Kidney (tissue), 14 donors: ENCODE results near the gene GSG1L. TPM values are rescaled to one million over a fixed set of nuclear protein-coding genes. Genes with fewer than 3 reads are reported as not detected.

Experiments
- DNase-seq, 5 donors: peaks; one replicate each; pipeline ENCODE4 v3.0.0-alpha.2; 2013 to 2020
- FAIRE-seq: peaks from 2 replicates; lab custom pipeline; 2012; peaks lifted over from hg19 to GRCh38; lab: Jason Lieb, UNC
- H3K27ac ChIP-seq, 2 donors: one replicate each; pipeline ENCODE4 v1.7.0; 2013; ENCODE audit warnings: low read depth in 2 of 2, low read length in 2 of 2, inconsistent platforms in 1 of 2
- H3K27me3 ChIP-seq: one replicate; pipeline ENCODE4 v1.7.1; 2013; ENCODE audit warnings: low read length, inconsistent platforms; ENCODE audit not compliant: control insufficient read depth, insufficient read depth
- H3K36me3 ChIP-seq, 3 donors: one replicate each; pipeline versions ENCODE4 v1.7.0 to v1.7.1; 2013; ENCODE audit warnings: low read length in 3 of 3, control low read depth in 1 of 3, inconsistent platforms in 1 of 3; ENCODE audit not compliant: insufficient read depth in 3 of 3, control insufficient read depth in 2 of 3
- H3K4me1 ChIP-seq, 3 donors: one replicate each; pipeline versions ENCODE4 v1.7.0 to v1.7.1; 2013; ENCODE audit warnings: low read length in 3 of 3, inconsistent platforms in 1 of 3, low read depth in 1 of 3; ENCODE audit not compliant: control insufficient read depth in 2 of 3, insufficient read depth in 2 of 3
- H3K4me3 ChIP-seq, 3 donors: one replicate each; pipeline versions ENCODE4 v1.7.0 to v1.8.1; 2013; ENCODE audit warnings: low read length in 3 of 3, control low read depth in 1 of 3, inconsistent platforms in 1 of 3
- H3K9ac ChIP-seq, 3 donors: one replicate each; pipeline versions ENCODE4 v1.7.0 to v1.7.1; 2013; ENCODE audit warnings: low read length in 3 of 3, control low read depth in 1 of 3, inconsistent platforms in 1 of 3
- H3K9me3 ChIP-seq, 3 donors: one replicate each; pipeline versions ENCODE4 v1.7.0 to v1.7.1; 2013; ENCODE audit warnings: low read length in 3 of 3, control low read depth in 1 of 3, inconsistent platforms in 1 of 3; ENCODE audit not compliant: control insufficient read depth in 2 of 3, insufficient read depth in 1 of 3
- intact Hi-C: fragments of 100-400 bp; cut with DNase I; formaldehyde crosslinking; loops from one replicate; pipeline ENCODE4 v1.11.1; 2022
- polyA plus RNA-seq: library from polyadenylated mRNA; stranded (reverse); fragments of 350-450 nt; fragmentation: Illumina TruSeq; extraction: RNeasy Lipid Tissue Mini Kit (QIAGEN cat#74804); gene quantifications from one replicate; pipeline ENCODE4 v1.2.3, GENCODE V29; 2014; ENCODE audit warnings: low read depth, low replicate concordance; ENCODE audit not compliant: insufficient read depth
- total RNA-seq: library from RNA; stranded (reverse); fragmentation: NEBNext Ultra II Directional; extraction: Animal tissue kit (Norgen Biotek cat#: 25700); gene quantifications from one replicate; pipeline ENCODE4 v1.2.1, GENCODE V29; 2021
- TF ChIP-seq, protein P1 (sequence below): IDR thresholded peaks from 3 replicates; pipeline ENCODE4 v1.5.1; 2012; ENCODE audit warnings: mild to moderate bottlenecking, moderate library complexity, borderline replicate concordance; ENCODE audit not compliant: insufficient read depth; ENCODE audit errors: extremely low read depth
- donor health status: control.
- donor health status: control.
- donor health status: control.
- donor health status: control.
- donor health status: control.
- donor health status: DM: yes; HTN: yes; CAD: no.
- donor health status: Normal renal cell carcinoma (clear cell type).

Gene GSG1L
- total and polyA plus RNA-seq, 2 donors from 2014 or later, result not detected

DNA sequence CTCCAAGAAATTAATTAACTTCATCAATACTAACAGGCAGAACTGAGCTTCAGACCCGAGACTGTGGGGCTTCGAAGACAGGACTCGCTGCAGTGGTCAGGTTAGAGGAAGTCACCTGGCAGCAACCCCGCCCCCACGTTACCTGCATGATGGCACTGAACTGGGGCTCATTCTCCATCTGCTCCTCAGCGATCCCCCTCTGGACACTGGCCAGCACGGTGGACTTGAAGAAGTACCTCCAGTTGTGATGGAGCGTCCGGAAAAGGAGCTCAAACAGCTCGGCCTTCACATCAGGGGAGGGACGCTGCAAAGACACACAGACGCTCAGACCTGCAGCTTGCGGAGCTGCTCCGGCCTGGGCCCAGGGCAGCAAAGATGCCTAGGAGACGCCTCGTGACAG lies 40.9 kb upstream of the GSG1L start:
- H3K27ac ChIP-seq, result no peak overlapping the region
- FAIRE-seq (no peak), DNase-seq (no peak)
- H3K27me3 ChIP-seq, result no peaks in the 10 kb centered on the region
- TF ChIP-seq, protein P1, sequence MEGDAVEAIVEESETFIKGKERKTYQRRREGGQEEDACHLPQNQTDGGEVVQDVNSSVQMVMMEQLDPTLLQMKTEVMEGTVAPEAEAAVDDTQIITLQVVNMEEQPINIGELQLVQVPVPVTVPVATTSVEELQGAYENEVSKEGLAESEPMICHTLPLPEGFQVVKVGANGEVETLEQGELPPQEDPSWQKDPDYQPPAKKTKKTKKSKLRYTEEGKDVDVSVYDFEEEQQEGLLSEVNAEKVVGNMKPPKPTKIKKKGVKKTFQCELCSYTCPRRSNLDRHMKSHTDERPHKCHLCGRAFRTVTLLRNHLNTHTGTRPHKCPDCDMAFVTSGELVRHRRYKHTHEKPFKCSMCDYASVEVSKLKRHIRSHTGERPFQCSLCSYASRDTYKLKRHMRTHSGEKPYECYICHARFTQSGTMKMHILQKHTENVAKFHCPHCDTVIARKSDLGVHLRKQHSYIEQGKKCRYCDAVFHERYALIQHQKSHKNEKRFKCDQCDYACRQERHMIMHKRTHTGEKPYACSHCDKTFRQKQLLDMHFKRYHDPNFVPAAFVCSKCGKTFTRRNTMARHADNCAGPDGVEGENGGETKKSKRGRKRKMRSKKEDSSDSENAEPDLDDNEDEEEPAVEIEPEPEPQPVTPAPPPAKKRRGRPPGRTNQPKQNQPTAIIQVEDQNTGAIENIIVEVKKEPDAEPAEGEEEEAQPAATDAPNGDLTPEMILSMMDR, result no peak
- H3K9ac ChIP-seq, result no peak overlapping the region
- H3K4me3 ChIP-seq, result no peak overlapping the region
- H3K4me1 ChIP-seq, result no peaks in the 10 kb centered on the region
- H3K9me3 ChIP-seq, result no peaks in the 10 kb centered on the region
- peaks cover 11 to 86% (median 57%) of the 10 kb centered on the region in 3 donors for H3K36me3 ChIP-seq
- intact Hi-C loops, result no loop called here

- Histone ChIP-seq H3K36me3 (peaks cover 11 to 87% (median 54%) of the 10 kb centered on the region in 3 donors), H3K9ac (no peak overlapping the region), H3K4me3 (no peak overlapping the region), H3K4me1 (no peaks in the 10 kb centered on the region), H3K9me3 (no peaks in the 10 kb centered on the region), H3K27ac (no peak overlapping the region), H3K27me3 (no peaks in the 10 kb centered on the region)
- DNase-seq (no peak), FAIRE-seq (no peak)
- intact Hi-C loops, result no loop called here
- TF ChIP-seq, protein P1, result no peak
These were observed 40.1 kb upstream of the GSG1L start for GRCh38 chr16:28103516-28104170.

DNA sequence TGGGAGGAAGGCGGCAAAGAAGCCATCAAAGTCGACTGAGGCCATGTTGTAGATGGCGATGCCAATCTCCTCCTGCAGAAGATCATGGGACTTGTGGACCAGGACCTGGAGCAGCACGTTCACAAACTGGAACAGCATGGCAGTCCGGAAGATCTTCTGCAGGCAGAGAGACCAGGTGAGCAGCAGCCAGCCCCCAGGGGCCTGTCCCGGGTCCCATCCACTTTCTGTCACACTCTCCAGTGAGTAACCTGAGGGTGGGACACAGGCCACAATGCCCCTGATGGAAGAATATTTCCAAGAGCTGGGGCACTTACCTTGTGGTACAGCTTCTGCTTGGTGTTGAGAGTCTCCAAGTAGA lies 38.0 kb upstream of the GSG1L start:
- Histone ChIP-seq H3K4me3 (no peak overlapping the region), H3K27me3 (no peaks in the 10 kb centered on the region), H3K9ac (no peak overlapping the region), H3K36me3 (peaks cover 5 to 67% (median 43%) of the 10 kb centered on the region in 3 donors), H3K4me1 (no peaks in the 10 kb centered on the region), H3K9me3 (no peaks in the 10 kb centered on the region), H3K27ac (no peak overlapping the region)
- TF ChIP-seq, protein P1, result no peak
- no peak for DNase-seq
- intact Hi-C loops, result no loop called here
- FAIRE-seq, result no peak
